SK-N-MC (cell line): Measurements from ENCODE around the gene P4HA3.

Experiments
- DNase-seq: peaks from one replicate; pipeline ENCODE4 v3.0.0-alpha.2; 2011; ENCODE audit warnings: low read depth, low spot score
- H3K27ac ChIP-seq: fragments of 200-600 bp; sonication (generic); 2 replicates; pipeline ENCODE4 v1.5.1; 2016; ENCODE audit warnings: mixed run types
- H3K36me3 ChIP-seq: fragments of 200-600 bp; sonication (generic); 2 replicates; pipeline ENCODE4 v1.6.1; 2017; ENCODE audit warnings: antibody characterized with exemption, low read length, mixed read lengths; ENCODE audit not compliant: insufficient read depth
- H3K4me3 ChIP-seq: fragments of 200-600 bp; sonication (generic); 2 replicates; pipeline ENCODE4 v1.5.1; 2016
- H3K9ac ChIP-seq: fragments of 200-600 bp; sonication (generic); 2 replicates; pipeline ENCODE4 v1.8.0; 2017; ENCODE audit warnings: mixed run types, mixed read lengths; ENCODE audit not compliant: insufficient read length
- H3K9me3 ChIP-seq: fragments of 200-600 bp; sonication (generic); 2 replicates; pipeline ENCODE4 v1.6.1; 2017; ENCODE audit warnings: low read depth, mild to moderate bottlenecking, antibody characterized with exemption, low read length, moderate library complexity, mixed read lengths
- EZH2 ChIP-seq: fragments of 200-600 bp; sonication (generic); IDR thresholded peaks from one replicate; pipeline ENCODE4 v1.6.1; 2017; ENCODE audit warnings: antibody characterized with exemption
- FOXP2 ChIP-seq: optimal IDR thresholded peaks from 2 replicates; pipeline ENCODE3; 2011; ENCODE audit warnings: mild to moderate bottlenecking, moderate library complexity; ENCODE audit not compliant: insufficient read depth; ENCODE audit errors: extremely low read length, control extremely low read depth
- POLR2AphosphoS5 ChIP-seq: IDR thresholded peaks from 2 replicates; pipeline ENCODE4 v1.6.1; 2012; ENCODE audit warnings: mild to moderate bottlenecking, low read depth, low read length, borderline replicate concordance

P4HA3 gene

GRCh38 chr11:74320538-74320937 is 9.1 kb upstream of the P4HA3 start:
- Histone ChIP-seq H3K27ac (no peak overlapping the region), H3K36me3 (no peaks in the 10 kb centered on the region), H3K4me3 (no peak overlapping the region), H3K9me3 (peaks cover 3% of the 10 kb centered on the region; the same call in 1 of the 2 replicates), H3K9ac (no peak overlapping the region)
- DNase-seq = no peak
- no peak for TF ChIP-seq FOXP2
- no peak for TF ChIP-seq EZH2
- TF ChIP-seq POLR2AphosphoS5 = no peak

GRCh38 chr11:74319139-74319816 is 7.8 kb upstream of the P4HA3 start:
- no peaks in the 10 kb centered on the region for H3K36me3 ChIP-seq
- H3K27ac ChIP-seq = no peak overlapping the region
- DNase-seq = no peak
- no peak overlapping the region for H3K9ac ChIP-seq
- H3K9me3 ChIP-seq = peaks cover 3% of the 10 kb centered on the region; the same call in 1 of the 2 replicates
- H3K4me3 ChIP-seq = no peak overlapping the region
- TF ChIP-seq EZH2 = no peak
- TF ChIP-seq FOXP2 = no peak
- TF ChIP-seq POLR2AphosphoS5 = no peak

- Histone ChIP-seq H3K36me3 (no peaks in the 10 kb centered on the region), H3K9me3 (peaks cover 3% of the 10 kb centered on the region; the same call in 1 of the 2 replicates), H3K27ac (no peak overlapping the region), H3K4me3 (no peak overlapping the region), H3K9ac (no peak overlapping the region)
- no peak for DNase-seq
- TF ChIP-seq POLR2AphosphoS5 (no peak), FOXP2 (no peak), EZH2 (no peak)
Observed at GRCh38 chr11:74318241-74318932, 6.9 kb upstream of the P4HA3 start.

GRCh38 chr11:74316772-74317505 is 5.5 kb upstream of the P4HA3 start:
- Histone ChIP-seq H3K4me3 (no peak overlapping the region), H3K9me3 (peaks cover 3% of the 10 kb centered on the region; the same call in 1 of the 2 replicates), H3K36me3 (no peaks in the 10 kb centered on the region), H3K9ac (no peak overlapping the region), H3K27ac (no peak overlapping the region)
- DNase-seq = no peak
- no peak for TF ChIP-seq POLR2AphosphoS5
- TF ChIP-seq FOXP2 = no peak
- TF ChIP-seq EZH2 = no peak

GRCh38 chr11:74312326-74312725 is 886 bp upstream of the P4HA3 start:
- DNase-seq = no peak
- no peak overlapping the region for H3K4me3 ChIP-seq
- no peaks in the 10 kb centered on the region for H3K36me3 ChIP-seq
- H3K9me3 ChIP-seq = peaks cover 3% of the 10 kb centered on the region; the same call in 1 of the 2 replicates
- no peak overlapping the region for H3K9ac ChIP-seq
- TF ChIP-seq POLR2AphosphoS5 (no peak), EZH2 (no peak), FOXP2 (no peak)
- no peak overlapping the region for H3K27ac ChIP-seq

GRCh38 chr11:74310857-74311256 is 583 bp downstream of the P4HA3 start:
- H3K9ac ChIP-seq = no peak overlapping the region
- H3K36me3 ChIP-seq = no peaks in the 10 kb centered on the region
- no peak overlapping the region for H3K27ac ChIP-seq
- H3K9me3 ChIP-seq = no peaks in the 10 kb centered on the region
- peak overlapping the region; percentile 64 for H3K4me3 ChIP-seq
- DNase-seq = no peak
- TF ChIP-seq FOXP2 (no peak), EZH2 (no peak), POLR2AphosphoS5 (no peak)

- H3K27ac ChIP-seq = no peak overlapping the region
- H3K4me3 ChIP-seq = no peak overlapping the region
- no peaks in the 10 kb centered on the region for H3K36me3 ChIP-seq
- H3K9me3 ChIP-seq = no peaks in the 10 kb centered on the region
- peak; percentile 58 for DNase-seq
- TF ChIP-seq EZH2 (no peak), FOXP2 (no peak), POLR2AphosphoS5 (no peak)
- no peak overlapping the region for H3K9ac ChIP-seq
Observed at GRCh38 chr11:74307434-74307833, 4.0 kb downstream of the P4HA3 start.

GRCh38 chr11:74306435-74307175 is 4.8 kb downstream of the P4HA3 start:
- DNase-seq = no peak
- TF ChIP-seq POLR2AphosphoS5 (no peak), FOXP2 (no peak), EZH2 (no peak)
- no peaks in the 10 kb centered on the region for H3K36me3 ChIP-seq
- H3K4me3 ChIP-seq = peak overlapping the region; percentile 3; the same call in 1 of the 2 replicates
- no peak overlapping the region for H3K9ac ChIP-seq
- no peak overlapping the region for H3K27ac ChIP-seq
- no peaks in the 10 kb centered on the region for H3K9me3 ChIP-seq
